Measurements from ENCODE around the gene PTGDS. TPM values are rescaled to one million over a fixed set of nuclear protein-coding genes. Genes with fewer than 3 reads are reported as not detected.

PTGDS gene
- total RNA-seq, 1 experiment from 2014 or later, result 2.2 TPM

DNA sequence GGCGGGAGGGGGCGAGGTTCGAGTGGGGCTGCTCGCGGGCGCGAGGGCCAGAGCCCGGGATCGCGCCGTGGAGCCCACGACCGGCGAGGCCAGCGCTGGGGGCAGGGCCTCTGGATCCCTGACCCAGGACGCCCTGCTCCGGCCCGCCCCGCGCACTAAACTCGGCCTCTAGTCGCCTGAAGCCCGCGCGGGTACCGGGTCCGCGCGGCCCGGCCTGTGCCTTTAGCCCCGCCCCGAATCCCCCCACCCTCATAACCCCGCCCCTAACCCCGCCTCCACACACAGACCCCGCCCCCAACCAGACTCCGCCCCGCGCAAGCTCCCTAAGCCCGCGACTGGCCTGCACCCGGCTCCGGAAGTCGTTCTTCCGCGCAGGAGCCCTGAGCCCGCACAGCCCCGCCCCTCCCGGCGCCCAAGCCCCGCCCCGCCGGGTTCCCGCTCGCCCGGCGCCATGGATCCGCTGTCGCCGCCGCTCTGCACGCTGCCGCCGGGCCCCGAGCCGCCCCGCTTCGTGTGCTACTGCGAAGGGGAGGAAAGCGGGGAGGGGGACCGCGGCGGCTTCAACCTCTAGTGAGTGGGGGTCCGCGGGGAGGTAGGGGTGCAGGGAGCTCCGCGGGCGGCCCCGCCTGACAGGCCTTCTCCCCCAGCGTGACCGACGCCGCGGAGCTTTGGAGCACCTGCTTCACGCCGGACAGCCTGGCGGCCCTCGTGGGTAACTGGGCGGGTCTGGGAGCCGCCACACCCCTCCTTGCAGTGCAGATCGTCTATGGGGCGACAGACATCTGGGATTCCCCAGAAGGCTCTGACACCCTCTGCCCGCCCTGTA is 14.9 kb downstream of the PTGDS start, which contains the start of gene PAXX (continued):
- TF ChIP-seq, protein P1, sequence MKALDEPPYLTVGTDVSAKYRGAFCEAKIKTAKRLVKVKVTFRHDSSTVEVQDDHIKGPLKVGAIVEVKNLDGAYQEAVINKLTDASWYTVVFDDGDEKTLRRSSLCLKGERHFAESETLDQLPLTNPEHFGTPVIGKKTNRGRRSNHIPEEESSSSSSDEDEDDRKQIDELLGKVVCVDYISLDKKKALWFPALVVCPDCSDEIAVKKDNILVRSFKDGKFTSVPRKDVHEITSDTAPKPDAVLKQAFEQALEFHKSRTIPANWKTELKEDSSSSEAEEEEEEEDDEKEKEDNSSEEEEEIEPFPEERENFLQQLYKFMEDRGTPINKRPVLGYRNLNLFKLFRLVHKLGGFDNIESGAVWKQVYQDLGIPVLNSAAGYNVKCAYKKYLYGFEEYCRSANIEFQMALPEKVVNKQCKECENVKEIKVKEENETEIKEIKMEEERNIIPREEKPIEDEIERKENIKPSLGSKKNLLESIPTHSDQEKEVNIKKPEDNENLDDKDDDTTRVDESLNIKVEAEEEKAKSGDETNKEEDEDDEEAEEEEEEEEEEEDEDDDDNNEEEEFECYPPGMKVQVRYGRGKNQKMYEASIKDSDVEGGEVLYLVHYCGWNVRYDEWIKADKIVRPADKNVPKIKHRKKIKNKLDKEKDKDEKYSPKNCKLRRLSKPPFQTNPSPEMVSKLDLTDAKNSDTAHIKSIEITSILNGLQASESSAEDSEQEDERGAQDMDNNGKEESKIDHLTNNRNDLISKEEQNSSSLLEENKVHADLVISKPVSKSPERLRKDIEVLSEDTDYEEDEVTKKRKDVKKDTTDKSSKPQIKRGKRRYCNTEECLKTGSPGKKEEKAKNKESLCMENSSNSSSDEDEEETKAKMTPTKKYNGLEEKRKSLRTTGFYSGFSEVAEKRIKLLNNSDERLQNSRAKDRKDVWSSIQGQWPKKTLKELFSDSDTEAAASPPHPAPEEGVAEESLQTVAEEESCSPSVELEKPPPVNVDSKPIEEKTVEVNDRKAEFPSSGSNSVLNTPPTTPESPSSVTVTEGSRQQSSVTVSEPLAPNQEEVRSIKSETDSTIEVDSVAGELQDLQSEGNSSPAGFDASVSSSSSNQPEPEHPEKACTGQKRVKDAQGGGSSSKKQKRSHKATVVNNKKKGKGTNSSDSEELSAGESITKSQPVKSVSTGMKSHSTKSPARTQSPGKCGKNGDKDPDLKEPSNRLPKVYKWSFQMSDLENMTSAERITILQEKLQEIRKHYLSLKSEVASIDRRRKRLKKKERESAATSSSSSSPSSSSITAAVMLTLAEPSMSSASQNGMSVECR (CRISPR knock-in tag; IDR thresholded peaks at IDR 0.05; ENCODE audit: borderline replicate concordance), result peak; percentile 39; the same call in 1 of the 2 replicates
- TF ChIP-seq ZNF317 (CRISPR knock-in tag; IDR thresholded peaks at IDR 0.05; ENCODE audit: borderline replicate concordance, low read depth) (no peak; the same call in 1 of the 2 replicates), RELA (CRISPR knock-in tag; IDR thresholded peaks at IDR 0.05; ENCODE audit: borderline replicate concordance) (no peak), NR1H2 (CRISPR knock-in tag; IDR thresholded peaks at IDR 0.05) (no peak), NFYB (CRISPR knock-in tag; conservative IDR thresholded peaks at IDR 0.05; ENCODE audit: low read depth) (no peak), ZNF671 (CRISPR knock-in tag; IDR thresholded peaks at IDR 0.05) (no peak), ZNF423 (CRISPR knock-in tag; IDR thresholded peaks at IDR 0.05) (no peak), TEAD4 (CRISPR knock-in tag; IDR thresholded peaks at IDR 0.05) (no peak), TCF7 (CRISPR knock-in tag; IDR thresholded peaks at IDR 0.05; ENCODE audit: low read depth) (0 out of 2 replicates have a peak, but pooled peaks have one; percentile 52), GRHL2 (CRISPR knock-in tag; IDR thresholded peaks at IDR 0.05; ENCODE audit: insufficient replicate concordance, severe bottlenecking) (no peak), KAT7 (CRISPR knock-in tag; IDR thresholded peaks at IDR 0.05; ENCODE audit: borderline replicate concordance) (no peak)
- TF ChIP-seq, protein P2, sequence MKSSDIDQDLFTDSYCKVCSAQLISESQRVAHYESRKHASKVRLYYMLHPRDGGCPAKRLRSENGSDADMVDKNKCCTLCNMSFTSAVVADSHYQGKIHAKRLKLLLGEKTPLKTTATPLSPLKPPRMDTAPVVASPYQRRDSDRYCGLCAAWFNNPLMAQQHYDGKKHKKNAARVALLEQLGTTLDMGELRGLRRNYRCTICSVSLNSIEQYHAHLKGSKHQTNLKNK (CRISPR knock-in tag; IDR thresholded peaks at IDR 0.05), result no peak
- TF ChIP-seq, protein P3, sequence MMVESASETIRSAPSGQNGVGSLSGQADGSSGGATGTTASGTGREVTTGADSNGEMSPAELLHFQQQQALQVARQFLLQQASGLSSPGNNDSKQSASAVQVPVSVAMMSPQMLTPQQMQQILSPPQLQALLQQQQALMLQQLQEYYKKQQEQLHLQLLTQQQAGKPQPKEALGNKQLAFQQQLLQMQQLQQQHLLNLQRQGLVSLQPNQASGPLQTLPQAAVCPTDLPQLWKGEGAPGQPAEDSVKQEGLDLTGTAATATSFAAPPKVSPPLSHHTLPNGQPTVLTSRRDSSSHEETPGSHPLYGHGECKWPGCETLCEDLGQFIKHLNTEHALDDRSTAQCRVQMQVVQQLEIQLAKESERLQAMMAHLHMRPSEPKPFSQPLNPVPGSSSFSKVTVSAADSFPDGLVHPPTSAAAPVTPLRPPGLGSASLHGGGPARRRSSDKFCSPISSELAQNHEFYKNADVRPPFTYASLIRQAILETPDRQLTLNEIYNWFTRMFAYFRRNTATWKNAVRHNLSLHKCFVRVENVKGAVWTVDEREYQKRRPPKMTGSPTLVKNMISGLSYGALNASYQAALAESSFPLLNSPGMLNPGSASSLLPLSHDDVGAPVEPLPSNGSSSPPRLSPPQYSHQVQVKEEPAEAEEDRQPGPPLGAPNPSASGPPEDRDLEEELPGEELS (CRISPR knock-in tag; IDR thresholded peaks at IDR 0.05), result no peak
- TF ChIP-seq, protein P4, sequence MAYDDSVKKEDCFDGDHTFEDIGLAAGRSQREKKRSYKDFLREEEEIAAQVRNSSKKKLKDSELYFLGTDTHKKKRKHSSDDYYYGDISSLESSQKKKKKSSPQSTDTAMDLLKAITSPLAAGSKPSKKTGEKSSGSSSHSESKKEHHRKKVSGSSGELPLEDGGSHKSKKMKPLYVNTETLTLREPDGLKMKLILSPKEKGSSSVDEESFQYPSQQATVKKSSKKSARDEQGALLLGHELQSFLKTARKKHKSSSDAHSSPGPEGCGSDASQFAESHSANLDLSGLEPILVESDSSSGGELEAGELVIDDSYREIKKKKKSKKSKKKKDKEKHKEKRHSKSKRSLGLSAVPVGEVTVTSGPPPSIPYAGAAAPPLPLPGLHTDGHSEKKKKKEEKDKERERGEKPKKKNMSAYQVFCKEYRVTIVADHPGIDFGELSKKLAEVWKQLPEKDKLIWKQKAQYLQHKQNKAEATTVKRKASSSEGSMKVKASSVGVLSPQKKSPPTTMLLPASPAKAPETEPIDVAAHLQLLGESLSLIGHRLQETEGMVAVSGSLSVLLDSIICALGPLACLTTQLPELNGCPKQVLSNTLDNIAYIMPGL (CRISPR knock-in tag; IDR thresholded peaks at IDR 0.05), result peak; percentile 44; the same call in 1 of the 2 replicates
- TF ChIP-seq, protein P5, sequence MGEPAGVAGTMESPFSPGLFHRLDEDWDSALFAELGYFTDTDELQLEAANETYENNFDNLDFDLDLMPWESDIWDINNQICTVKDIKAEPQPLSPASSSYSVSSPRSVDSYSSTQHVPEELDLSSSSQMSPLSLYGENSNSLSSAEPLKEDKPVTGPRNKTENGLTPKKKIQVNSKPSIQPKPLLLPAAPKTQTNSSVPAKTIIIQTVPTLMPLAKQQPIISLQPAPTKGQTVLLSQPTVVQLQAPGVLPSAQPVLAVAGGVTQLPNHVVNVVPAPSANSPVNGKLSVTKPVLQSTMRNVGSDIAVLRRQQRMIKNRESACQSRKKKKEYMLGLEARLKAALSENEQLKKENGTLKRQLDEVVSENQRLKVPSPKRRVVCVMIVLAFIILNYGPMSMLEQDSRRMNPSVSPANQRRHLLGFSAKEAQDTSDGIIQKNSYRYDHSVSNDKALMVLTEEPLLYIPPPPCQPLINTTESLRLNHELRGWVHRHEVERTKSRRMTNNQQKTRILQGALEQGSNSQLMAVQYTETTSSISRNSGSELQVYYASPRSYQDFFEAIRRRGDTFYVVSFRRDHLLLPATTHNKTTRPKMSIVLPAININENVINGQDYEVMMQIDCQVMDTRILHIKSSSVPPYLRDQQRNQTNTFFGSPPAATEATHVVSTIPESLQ (CRISPR knock-in tag; IDR thresholded peaks at IDR 0.05), result no peak
- TF ChIP-seq, protein P6, sequence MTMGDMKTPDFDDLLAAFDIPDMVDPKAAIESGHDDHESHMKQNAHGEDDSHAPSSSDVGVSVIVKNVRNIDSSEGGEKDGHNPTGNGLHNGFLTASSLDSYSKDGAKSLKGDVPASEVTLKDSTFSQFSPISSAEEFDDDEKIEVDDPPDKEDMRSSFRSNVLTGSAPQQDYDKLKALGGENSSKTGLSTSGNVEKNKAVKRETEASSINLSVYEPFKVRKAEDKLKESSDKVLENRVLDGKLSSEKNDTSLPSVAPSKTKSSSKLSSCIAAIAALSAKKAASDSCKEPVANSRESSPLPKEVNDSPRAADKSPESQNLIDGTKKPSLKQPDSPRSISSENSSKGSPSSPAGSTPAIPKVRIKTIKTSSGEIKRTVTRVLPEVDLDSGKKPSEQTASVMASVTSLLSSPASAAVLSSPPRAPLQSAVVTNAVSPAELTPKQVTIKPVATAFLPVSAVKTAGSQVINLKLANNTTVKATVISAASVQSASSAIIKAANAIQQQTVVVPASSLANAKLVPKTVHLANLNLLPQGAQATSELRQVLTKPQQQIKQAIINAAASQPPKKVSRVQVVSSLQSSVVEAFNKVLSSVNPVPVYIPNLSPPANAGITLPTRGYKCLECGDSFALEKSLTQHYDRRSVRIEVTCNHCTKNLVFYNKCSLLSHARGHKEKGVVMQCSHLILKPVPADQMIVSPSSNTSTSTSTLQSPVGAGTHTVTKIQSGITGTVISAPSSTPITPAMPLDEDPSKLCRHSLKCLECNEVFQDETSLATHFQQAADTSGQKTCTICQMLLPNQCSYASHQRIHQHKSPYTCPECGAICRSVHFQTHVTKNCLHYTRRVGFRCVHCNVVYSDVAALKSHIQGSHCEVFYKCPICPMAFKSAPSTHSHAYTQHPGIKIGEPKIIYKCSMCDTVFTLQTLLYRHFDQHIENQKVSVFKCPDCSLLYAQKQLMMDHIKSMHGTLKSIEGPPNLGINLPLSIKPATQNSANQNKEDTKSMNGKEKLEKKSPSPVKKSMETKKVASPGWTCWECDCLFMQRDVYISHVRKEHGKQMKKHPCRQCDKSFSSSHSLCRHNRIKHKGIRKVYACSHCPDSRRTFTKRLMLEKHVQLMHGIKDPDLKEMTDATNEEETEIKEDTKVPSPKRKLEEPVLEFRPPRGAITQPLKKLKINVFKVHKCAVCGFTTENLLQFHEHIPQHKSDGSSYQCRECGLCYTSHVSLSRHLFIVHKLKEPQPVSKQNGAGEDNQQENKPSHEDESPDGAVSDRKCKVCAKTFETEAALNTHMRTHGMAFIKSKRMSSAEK (CRISPR knock-in tag; IDR thresholded peaks at IDR 0.05; ENCODE audit: borderline replicate concordance), result no peak
- TF ChIP-seq, protein P7, sequence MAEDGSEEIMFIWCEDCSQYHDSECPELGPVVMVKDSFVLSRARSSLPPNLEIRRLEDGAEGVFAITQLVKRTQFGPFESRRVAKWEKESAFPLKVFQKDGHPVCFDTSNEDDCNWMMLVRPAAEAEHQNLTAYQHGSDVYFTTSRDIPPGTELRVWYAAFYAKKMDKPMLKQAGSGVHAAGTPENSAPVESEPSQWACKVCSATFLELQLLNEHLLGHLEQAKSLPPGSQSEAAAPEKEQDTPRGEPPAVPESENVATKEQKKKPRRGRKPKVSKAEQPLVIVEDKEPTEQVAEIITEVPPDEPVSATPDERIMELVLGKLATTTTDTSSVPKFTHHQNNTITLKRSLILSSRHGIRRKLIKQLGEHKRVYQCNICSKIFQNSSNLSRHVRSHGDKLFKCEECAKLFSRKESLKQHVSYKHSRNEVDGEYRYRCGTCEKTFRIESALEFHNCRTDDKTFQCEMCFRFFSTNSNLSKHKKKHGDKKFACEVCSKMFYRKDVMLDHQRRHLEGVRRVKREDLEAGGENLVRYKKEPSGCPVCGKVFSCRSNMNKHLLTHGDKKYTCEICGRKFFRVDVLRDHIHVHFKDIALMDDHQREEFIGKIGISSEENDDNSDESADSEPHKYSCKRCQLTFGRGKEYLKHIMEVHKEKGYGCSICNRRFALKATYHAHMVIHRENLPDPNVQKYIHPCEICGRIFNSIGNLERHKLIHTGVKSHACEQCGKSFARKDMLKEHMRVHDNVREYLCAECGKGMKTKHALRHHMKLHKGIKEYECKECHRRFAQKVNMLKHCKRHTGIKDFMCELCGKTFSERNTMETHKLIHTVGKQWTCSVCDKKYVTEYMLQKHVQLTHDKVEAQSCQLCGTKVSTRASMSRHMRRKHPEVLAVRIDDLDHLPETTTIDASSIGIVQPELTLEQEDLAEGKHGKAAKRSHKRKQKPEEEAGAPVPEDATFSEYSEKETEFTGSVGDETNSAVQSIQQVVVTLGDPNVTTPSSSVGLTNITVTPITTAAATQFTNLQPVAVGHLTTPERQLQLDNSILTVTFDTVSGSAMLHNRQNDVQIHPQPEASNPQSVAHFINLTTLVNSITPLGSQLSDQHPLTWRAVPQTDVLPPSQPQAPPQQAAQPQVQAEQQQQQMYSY (CRISPR knock-in tag; IDR thresholded peaks at IDR 0.05), result no peak
